Sigmoid colon (tissue), 7 donors: ENCODE results near the gene NAP1L4. TPM values are rescaled to one million over a fixed set of nuclear protein-coding genes. Genes with fewer than 3 reads are reported as not detected.
A peak's percentile ranks its signal among the peaks of the same experiment; 100 is the strongest.

Source experiments
- DNase-seq: peaks from one replicate; pipeline ENCODE4 v3.0.0-alpha.2; 2019
- H3K27ac ChIP-seq, 4 donors: fragments of 200-600 bp; sonication (generic); one replicate each; pipeline ENCODE4 v1.5.1; 2016 to 2019; ENCODE audit warnings: mild to moderate bottlenecking in 1 of 4
- H3K27me3 ChIP-seq, 3 donors: fragments of 200-600 bp; sonication (generic); one replicate each; pipeline ENCODE4 v1.5.1; 2019; ENCODE audit warnings: mild to moderate bottlenecking in 1 of 3
- H3K36me3 ChIP-seq, 4 donors: fragments of 200-600 bp; sonication (generic); one replicate each; pipeline ENCODE4 v1.5.1; 2016 to 2019
- H3K4me1 ChIP-seq, 4 donors: fragments of 200-600 bp; sonication (generic); one replicate each; pipeline ENCODE4 v1.5.1; 2017 to 2019
- H3K4me3 ChIP-seq, 4 donors: fragments of 200-600 bp; sonication (generic); one replicate each; pipeline ENCODE4 v1.5.1; 2017 to 2019; ENCODE audit warnings: mild to moderate bottlenecking in 2 of 4, moderate library complexity in 1 of 4
- H3K9me3 ChIP-seq, 4 donors: fragments of 200-600 bp in 3 of 4; sonication (generic) in 3 of 4; one replicate each; pipeline versions ENCODE4 v1.5.1 to v1.6.1; 2013 to 2019
- EP300 ChIP-seq, 4 donors: sonication (generic); formaldehyde crosslinking; IDR thresholded peaks; one replicate each; pipeline ENCODE4 v1.6.1; 2017; ENCODE audit warnings: antibody characterized with exemption in 4 of 4
- POLR2A ChIP-seq, 2 donors: fragments of 450-650 bp; IDR thresholded peaks; one replicate each; pipeline ENCODE4 v1.6.1; 2016; ENCODE audit warnings: antibody characterized with exemption in 2 of 2, mild to moderate bottlenecking in 2 of 2, moderate library complexity in 2 of 2
- POLR2AphosphoS5 ChIP-seq, 4 donors: sonication (generic); formaldehyde crosslinking; IDR thresholded peaks; one replicate each; pipeline ENCODE4 v1.6.1; 2017; ENCODE audit warnings: antibody characterized with exemption in 4 of 4
- WGBS, 2 donors: extraction: QIAGEN DNeasy Blood & Tissue Kit; methylation state at CpG; one replicate each; pipeline ENCODE4 v1.1.7; 2013; 5-methylcytosine and 5-hydroxymethylcytosine counted together
- intact Hi-C: fragments of 100-400 bp; cut with DNase I; formaldehyde crosslinking; loops from one replicate; pipeline ENCODE4 v1.15.1; 2023
- polyA plus RNA-seq, 3 donors: library from polyadenylated mRNA; stranded (reverse); fragments of 200-250 nt; gene quantifications; one replicate each; pipeline ENCODE4 v1.2.3, GENCODE V29; 2013
- total RNA-seq, 4 donors: library from RNA; depleted of rRNA; stranded (reverse); fragments of >200 nt; gene quantifications; one replicate each; pipeline ENCODE4 v1.1.0, GENCODE V29; 2016
- TF ChIP-seq, protein P1 (sequence below), 4 experiments: fragments of 450-650 bp in 3 of 4; fragments of 200-600 bp in 1 of 4; IDR thresholded peaks; one replicate each; pipeline ENCODE4 v1.5.1; 2016 to 2019; ENCODE audit warnings: antibody characterized with exemption in 4 of 4, mild to moderate bottlenecking in 3 of 4, moderate library complexity in 2 of 4
- donor health status: healthy with polysubstance abuse.
- donor health status: Bipolar disorder and iron deficiency.
- donor health status: healthy.

Gene NAP1L4
- total and polyA plus RNA-seq, 7 donors = 55.9 to 102 (median 88.7) TPM

GRCh38 chr11:2996976-2997375, 4.8 kb upstream of the NAP1L4 start:
- Histone ChIP-seq H3K9me3 (no peaks in the 10 kb centered on the region), H3K27me3 (no peaks in the 10 kb centered on the region), H3K4me1 (peaks cover 0 to 30% (median 29%) of the 10 kb centered on the region in 4 donors), H3K4me3 (no peak overlapping the region), H3K27ac (no peak overlapping the region), H3K36me3 (peaks cover 0 to 6% (median under 1%) of the 10 kb centered on the region in 4 donors)
- intact Hi-C loops = no loop called here
- 55 to 87% methylated on average over 6 of the region's 6 CpGs for WGBS, 2 donors
- TF ChIP-seq, protein P1, sequence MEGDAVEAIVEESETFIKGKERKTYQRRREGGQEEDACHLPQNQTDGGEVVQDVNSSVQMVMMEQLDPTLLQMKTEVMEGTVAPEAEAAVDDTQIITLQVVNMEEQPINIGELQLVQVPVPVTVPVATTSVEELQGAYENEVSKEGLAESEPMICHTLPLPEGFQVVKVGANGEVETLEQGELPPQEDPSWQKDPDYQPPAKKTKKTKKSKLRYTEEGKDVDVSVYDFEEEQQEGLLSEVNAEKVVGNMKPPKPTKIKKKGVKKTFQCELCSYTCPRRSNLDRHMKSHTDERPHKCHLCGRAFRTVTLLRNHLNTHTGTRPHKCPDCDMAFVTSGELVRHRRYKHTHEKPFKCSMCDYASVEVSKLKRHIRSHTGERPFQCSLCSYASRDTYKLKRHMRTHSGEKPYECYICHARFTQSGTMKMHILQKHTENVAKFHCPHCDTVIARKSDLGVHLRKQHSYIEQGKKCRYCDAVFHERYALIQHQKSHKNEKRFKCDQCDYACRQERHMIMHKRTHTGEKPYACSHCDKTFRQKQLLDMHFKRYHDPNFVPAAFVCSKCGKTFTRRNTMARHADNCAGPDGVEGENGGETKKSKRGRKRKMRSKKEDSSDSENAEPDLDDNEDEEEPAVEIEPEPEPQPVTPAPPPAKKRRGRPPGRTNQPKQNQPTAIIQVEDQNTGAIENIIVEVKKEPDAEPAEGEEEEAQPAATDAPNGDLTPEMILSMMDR (IDR thresholded peaks at IDR 0.05) = no peak
- TF ChIP-seq POLR2AphosphoS5 (IDR thresholded peaks at IDR 0.05) = no peak
- TF ChIP-seq EP300 (IDR thresholded peaks at IDR 0.05) = no peak
- TF ChIP-seq POLR2A (IDR thresholded peaks at IDR 0.05) = no peak
- peak; percentile 42 for DNase-seq

DNA sequence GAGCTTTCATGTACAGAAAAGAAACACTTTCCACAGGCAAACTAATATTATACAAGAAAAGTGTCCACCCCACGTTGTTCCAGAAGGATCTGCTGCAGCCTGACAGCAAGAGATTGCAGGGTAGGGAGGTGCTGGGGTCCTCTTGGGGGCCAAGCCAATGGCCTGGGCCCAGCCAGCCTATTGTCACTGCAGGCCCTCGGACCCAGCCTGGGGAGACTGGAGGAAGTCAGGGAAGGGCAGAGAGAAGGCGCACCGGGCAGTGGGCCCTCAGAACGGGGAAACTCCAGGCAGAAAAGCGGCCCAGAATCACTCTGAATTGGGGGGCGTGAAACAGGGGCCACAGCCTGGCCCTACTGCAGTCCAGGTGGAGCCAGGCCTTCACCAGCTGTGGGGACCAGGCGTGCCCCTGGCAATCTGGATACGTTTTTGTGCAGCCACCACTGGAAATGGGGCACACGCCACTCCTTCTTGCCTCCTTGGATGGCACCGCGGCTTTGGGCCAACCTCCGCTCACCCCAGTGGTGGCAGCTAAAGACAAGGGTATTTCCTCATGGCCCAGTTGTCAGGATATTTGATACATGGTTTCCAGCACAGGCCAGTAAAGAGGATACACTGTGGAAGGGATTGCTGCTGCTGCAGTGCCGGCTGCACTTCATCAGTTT, 3.9 kb upstream of the NAP1L4 start:
- Histone ChIP-seq H3K27ac (no peak overlapping the region), H3K27me3 (no peaks in the 10 kb centered on the region), H3K4me1 (peaks cover 0 to 26% (median 21%) of the 10 kb centered on the region in 4 donors), H3K36me3 (no peaks in the 10 kb centered on the region), H3K9me3 (no peaks in the 10 kb centered on the region), H3K4me3 (no peak overlapping the region)
- TF ChIP-seq EP300 (IDR thresholded peaks at IDR 0.05) = no peak
- TF ChIP-seq, protein P1 (IDR thresholded peaks at IDR 0.05) = no peak
- no peak for TF ChIP-seq POLR2AphosphoS5 (IDR thresholded peaks at IDR 0.05)
- TF ChIP-seq POLR2A (IDR thresholded peaks at IDR 0.05) = no peak
- WGBS, 2 donors = 91% methylated on average over 14 of the region's 14 CpGs
- intact Hi-C loops = no loop called here
- DNase-seq = peak; percentile 40

DNA sequence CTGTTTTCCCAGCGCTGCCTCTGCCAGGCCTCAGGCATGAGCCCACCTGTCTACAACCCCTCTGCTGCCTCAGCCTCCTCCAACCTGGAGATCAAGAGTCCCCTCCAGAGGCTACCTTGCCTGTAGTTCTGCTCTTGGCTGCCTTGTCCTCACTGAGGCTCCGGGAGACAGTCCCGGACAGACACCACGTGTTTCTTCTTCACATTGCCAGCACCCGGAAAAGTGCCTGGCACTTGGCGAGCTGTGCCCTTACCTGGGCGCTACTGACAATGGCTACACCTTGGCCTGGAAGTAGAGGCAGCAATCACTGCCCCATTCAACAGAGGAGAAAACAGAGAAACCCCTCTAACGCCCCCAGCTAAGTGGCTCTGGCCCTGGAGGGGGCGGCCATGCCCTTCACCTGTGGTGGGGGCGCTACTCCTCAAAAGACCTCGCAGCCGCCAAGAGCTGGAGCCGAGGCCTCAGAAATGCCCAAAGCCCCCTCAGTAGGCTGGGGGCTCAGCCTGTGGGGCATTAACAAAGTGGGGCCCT, 3.0 kb upstream of the NAP1L4 start:
- Histone ChIP-seq H3K27me3 (no peaks in the 10 kb centered on the region), H3K9me3 (no peaks in the 10 kb centered on the region), H3K4me3 (no peak overlapping the region), H3K36me3 (no peaks in the 10 kb centered on the region), H3K4me1 (peaks cover 0 to 26% (median 21%) of the 10 kb centered on the region in 4 donors), H3K27ac (no peak overlapping the region)
- intact Hi-C loops = no loop called here
- DNase-seq = no peak
- TF ChIP-seq, protein P1 (IDR thresholded peaks at IDR 0.05) = no peak
- 87 to 90% methylated on average over 13 of the region's 13 CpGs for WGBS, 2 donors

GRCh38 chr11:2994336-2994730, 2.2 kb upstream of the NAP1L4 start:
- H3K36me3 ChIP-seq = no peaks in the 10 kb centered on the region
- no peak for DNase-seq
- intact Hi-C loops = loop anchor here (5.0 kb wide), 1 partner anchor 63 kb away; the partner anchor contains the start of gene CARS1
- 93 to 94% methylated on average over 4 of the region's 4 CpGs for WGBS, 2 donors
- H3K4me3 ChIP-seq = no peak overlapping the region
- no peak overlapping the region for H3K27ac ChIP-seq
- no peaks in the 10 kb centered on the region for H3K27me3 ChIP-seq
- peaks cover 0 to 30% (median 26%) of the 10 kb centered on the region in 4 donors for H3K4me1 ChIP-seq
- TF ChIP-seq, protein P1 (IDR thresholded peaks at IDR 0.05) = no peak
- TF ChIP-seq EP300 (IDR thresholded peaks at IDR 0.05) (no peak), POLR2A (IDR thresholded peaks at IDR 0.05) (no peak), POLR2AphosphoS5 (IDR thresholded peaks at IDR 0.05) (no peak)
- H3K9me3 ChIP-seq = no peaks in the 10 kb centered on the region
